ENCODE results near the gene HDAC6. TPM values are rescaled to one million over a fixed set of nuclear protein-coding genes. Genes with fewer than 3 reads are reported as not detected.

Gene HDAC6
- total and polyA plus RNA-seq, 2 of the 13 experiments (the other 11 are each of a cell fraction or from before 2014, with no cell fraction given): 80.4 to 93.6 TPM

DNA sequence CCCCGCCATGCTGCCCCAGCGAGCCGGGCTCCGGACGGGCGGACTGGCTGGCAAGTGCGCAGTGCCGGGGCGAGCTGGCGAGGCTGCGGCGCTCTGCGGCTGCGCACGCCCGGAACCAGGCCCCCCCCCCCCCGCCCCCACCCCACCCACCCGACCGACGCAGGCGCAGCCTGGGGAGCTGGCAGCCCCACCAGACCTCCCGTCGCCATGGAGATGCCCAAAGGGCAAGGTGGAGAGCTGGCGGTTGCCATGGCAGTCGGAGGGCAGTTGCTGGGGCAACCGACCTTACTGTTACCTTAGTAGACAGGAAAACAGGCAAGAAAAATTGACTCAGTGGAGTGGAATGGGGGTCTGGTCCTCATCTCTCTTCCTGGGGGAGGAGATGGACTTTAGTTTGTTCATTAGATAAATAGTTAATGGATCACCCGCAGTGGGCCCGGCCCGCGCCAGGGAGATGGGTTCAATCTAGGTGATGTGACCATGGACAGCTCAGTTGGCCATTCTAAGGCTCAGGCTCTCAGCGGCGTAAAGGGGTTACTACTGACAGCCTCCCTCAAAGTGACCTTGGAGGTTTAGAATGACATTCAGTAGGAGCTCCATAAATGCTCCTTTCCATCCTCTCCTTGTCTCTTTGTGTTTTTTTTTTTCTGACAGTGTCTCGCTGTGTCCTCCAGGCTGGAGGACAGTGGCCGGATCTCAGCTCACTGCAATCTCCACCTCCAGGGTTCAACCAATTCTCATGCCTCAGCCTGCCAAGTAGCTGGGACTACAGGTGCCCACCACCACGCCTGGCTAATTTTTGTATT is 33.9 kb downstream of the HDAC6 start, which contains the start of gene PCSK1N (continued):
- TF ChIP-seq, protein P1, sequence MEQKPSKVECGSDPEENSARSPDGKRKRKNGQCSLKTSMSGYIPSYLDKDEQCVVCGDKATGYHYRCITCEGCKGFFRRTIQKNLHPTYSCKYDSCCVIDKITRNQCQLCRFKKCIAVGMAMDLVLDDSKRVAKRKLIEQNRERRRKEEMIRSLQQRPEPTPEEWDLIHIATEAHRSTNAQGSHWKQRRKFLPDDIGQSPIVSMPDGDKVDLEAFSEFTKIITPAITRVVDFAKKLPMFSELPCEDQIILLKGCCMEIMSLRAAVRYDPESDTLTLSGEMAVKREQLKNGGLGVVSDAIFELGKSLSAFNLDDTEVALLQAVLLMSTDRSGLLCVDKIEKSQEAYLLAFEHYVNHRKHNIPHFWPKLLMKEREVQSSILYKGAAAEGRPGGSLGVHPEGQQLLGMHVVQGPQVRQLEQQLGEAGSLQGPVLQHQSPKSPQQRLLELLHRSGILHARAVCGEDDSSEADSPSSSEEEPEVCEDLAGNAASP (CRISPR knock-in tag; IDR thresholded peaks at IDR 0.05; ENCODE audit: borderline replicate concordance): peak; percentile 45; the same call in 1 of the 2 replicates
- TF ChIP-seq HNF4G (IDR thresholded peaks at IDR 0.05; ENCODE audit: borderline replicate concordance, low read depth, low read length): peak; percentile 51
- TF ChIP-seq HNF4G (CRISPR knock-in tag; IDR thresholded peaks at IDR 0.05; ENCODE audit: borderline replicate concordance, low read depth): no peak
- TF ChIP-seq PAWR (CRISPR knock-in tag; IDR thresholded peaks at IDR 0.05; ENCODE audit: borderline replicate concordance): no peak
- TF ChIP-seq ZNF296 (CRISPR knock-in tag; conservative IDR thresholded peaks at IDR 0.05): no peak
- TF ChIP-seq TEAD3 (CRISPR knock-in tag; optimal IDR thresholded peaks at IDR 0.05; ENCODE audit: borderline replicate concordance): peak; percentile 51
- TF ChIP-seq RXRB (CRISPR knock-in tag; IDR thresholded peaks at IDR 0.05; ENCODE audit: borderline replicate concordance): peak; percentile 42; the same call in 1 of the 2 replicates
- TF ChIP-seq MXI1 (IDR thresholded peaks at IDR 0.05; ENCODE audit: borderline replicate concordance, low read depth, low read length): peak; percentile 95; the same call in 2 of the 3 replicates
- TF ChIP-seq IKZF1 (IDR thresholded peaks at IDR 0.05): no peak
- TF ChIP-seq ZNF629 (CRISPR knock-in tag; conservative IDR thresholded peaks at IDR 0.05): peak; percentile 60; the same call in 1 of the 2 replicates
- TF ChIP-seq PHF21A (CRISPR knock-in tag; IDR thresholded peaks at IDR 0.05): peak; percentile 30; the same call in 1 of the 2 replicates
- TF ChIP-seq ZNF264 (CRISPR knock-in tag; IDR thresholded peaks at IDR 0.05): no peak
- peak; percentile 23 for TF ChIP-seq SAP130 (CRISPR knock-in tag; IDR thresholded peaks at IDR 0.05; ENCODE audit: low read depth)
- TF ChIP-seq, protein P2, sequence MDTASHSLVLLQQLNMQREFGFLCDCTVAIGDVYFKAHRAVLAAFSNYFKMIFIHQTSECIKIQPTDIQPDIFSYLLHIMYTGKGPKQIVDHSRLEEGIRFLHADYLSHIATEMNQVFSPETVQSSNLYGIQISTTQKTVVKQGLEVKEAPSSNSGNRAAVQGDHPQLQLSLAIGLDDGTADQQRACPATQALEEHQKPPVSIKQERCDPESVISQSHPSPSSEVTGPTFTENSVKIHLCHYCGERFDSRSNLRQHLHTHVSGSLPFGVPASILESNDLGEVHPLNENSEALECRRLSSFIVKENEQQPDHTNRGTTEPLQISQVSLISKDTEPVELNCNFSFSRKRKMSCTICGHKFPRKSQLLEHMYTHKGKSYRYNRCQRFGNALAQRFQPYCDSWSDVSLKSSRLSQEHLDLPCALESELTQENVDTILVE (CRISPR knock-in tag; IDR thresholded peaks at IDR 0.05): no peak
- TF ChIP-seq DR1 (CRISPR knock-in tag; IDR thresholded peaks at IDR 0.05): no peak
- no peak for TF ChIP-seq NR3C1 (CRISPR knock-in tag; IDR thresholded peaks at IDR 0.05)
- TF ChIP-seq ZKSCAN8 (CRISPR knock-in tag; IDR thresholded peaks at IDR 0.05; ENCODE audit: borderline replicate concordance): peak; percentile 95
- TF ChIP-seq SP5 (CRISPR knock-in tag; IDR thresholded peaks at IDR 0.05; ENCODE audit: borderline replicate concordance, low read depth): peak; percentile 43; the same call in 1 of the 2 replicates
- TF ChIP-seq FLYWCH1 (CRISPR knock-in tag; IDR thresholded peaks at IDR 0.05): no peak
- TF ChIP-seq SMAD3 (CRISPR knock-in tag; IDR thresholded peaks at IDR 0.05): no peak
- TF ChIP-seq MIER2 (CRISPR knock-in tag; IDR thresholded peaks at IDR 0.05): peak; percentile 80
- TF ChIP-seq ZNF7 (CRISPR knock-in tag; IDR thresholded peaks at IDR 0.05): no peak

All from HepG2 (cell line).